NCI-H1694 treated with DMSO at 0.1 percent for 48 hours (cell line): Measurements from ENCODE around the gene OR51S1.
"Not testable (repeated sequence)": the region's sequence is repeated elsewhere in the genome, so short reads cannot be mapped to it uniquely, and the experiment has no call there.

Experiments used
- DNase-seq: peaks from one replicate; lab custom pipeline; 2025; lab: John Stamatoyannopoulos, UW

Gene OR51S1

GRCh38 chr11:4848908-4849532, at the start of gene OR51S1:
Gene OR51S1, minus strand, starts transcription at chr11:4849208. Its CDS starts 0 bp downstream, at chr11:4849208.
- no peak for DNase-seq

GRCh38 chr11:4891996-4892640, 43.1 kb upstream of the OR51S1 start:
- DNase-seq: no peak

DNA sequence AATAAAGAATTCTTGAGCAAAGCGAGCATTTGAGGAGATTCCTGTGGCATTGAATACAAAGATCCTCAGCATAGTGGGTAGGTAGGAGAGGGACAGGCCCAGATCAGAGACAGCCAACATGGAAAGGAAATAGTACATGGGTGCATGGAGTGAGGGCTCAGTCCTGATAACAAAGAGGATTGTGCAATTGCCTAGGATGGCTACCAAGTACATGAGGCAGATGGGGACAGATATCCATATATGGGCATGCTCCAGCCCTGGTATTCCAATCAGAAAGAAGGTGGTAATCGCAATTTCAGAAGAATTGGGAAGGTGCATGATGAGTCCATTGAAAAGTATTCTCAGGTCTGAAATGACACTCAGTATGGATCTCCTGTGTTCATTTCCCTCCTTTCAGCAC, 41.3 kb upstream of the OR51S1 start:
- no peak for DNase-seq

GRCh38 chr11:4887591-4887990, 38.6 kb upstream of the OR51S1 start:
- no peak for DNase-seq

DNA sequence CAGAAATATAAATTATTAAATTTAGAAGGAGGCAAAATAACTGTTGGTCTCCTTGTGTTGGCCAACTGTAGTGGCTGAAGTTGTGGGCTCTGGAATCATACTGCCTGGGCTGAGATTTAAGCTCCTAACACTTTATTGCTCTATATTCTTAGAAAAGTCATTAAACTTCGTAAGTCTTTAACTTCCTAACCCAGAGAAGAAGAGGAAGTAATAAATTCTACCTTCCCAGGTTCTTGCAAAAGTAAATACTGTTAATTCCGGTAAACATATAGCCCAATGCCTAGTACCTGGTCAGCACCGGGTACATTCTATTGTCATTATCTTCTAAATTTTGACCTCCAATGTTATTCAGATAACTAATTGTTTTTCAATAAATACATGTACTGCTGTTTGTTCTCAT, 37.2 kb upstream of the OR51S1 start:
- no peak for DNase-seq

DNA sequence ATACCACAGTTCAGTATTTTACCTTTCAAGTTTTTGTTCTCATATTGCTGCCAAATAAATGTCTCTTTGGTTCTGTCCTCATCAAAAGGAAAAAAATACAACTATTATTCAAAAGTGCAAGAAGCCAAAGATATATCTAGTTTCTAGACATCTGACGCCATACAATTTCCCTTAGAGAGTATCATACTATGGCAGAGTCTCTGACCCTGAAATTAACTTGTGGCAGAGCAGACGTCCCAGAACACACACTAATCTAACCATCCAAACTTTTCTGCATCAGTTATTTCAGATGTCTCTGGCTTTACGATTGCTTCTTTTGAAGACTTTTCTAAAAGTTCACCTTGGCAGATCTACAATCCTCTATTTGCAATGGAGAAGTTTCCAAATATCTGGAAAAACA, 35.4 kb upstream of the OR51S1 start:
- DNase-seq: no peak

DNA sequence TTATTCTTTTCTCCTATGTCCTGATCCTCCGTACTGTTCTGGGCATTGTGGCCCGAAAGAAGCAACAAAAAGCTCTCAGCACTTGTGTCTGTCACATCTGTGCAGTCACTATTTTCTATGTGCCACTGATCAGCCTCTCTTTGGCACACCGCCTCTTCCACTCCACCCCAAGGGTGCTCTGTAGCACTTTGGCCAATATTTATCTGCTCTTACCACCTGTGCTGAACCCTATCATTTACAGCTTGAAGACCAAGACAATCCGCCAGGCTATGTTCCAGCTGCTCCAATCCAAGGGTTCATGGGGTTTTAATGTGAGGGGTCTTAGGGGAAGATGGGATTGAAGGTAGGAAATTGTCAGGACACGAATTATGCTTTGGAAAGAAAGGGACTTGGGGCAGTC, 33.5 kb upstream of the OR51S1 start:
- no peak for DNase-seq

DNA sequence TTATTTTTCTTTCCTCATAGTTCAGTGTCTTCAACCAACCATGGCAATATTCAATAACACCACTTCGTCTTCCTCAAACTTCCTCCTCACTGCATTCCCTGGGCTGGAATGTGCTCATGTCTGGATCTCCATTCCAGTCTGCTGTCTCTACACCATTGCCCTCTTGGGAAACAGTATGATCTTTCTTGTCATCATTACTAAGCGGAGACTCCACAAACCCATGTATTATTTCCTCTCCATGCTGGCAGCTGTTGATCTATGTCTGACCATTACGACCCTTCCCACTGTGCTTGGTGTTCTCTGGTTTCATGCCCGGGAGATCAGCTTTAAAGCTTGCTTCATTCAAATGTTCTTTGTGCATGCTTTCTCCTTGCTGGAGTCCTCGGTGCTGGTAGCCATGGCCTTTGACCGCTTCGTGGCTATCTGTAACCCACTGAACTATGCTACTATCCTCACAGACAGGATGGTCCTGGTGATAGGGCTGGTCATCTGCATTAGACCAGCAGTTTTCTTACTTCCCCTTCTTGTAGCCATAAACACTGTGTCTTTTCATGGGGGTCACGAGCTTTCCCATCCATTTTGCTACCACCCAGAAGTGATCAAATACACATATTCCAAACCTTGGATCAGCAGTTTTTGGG, 33.0 kb upstream of the OR51S1 start, which contains the start of gene OR51T1:
OR51T1 (plus strand) TSS at position 41 of the 641 bp plus-strand sequence; CDS start at position 41, 0 bp downstream.
- no peak for DNase-seq

DNA sequence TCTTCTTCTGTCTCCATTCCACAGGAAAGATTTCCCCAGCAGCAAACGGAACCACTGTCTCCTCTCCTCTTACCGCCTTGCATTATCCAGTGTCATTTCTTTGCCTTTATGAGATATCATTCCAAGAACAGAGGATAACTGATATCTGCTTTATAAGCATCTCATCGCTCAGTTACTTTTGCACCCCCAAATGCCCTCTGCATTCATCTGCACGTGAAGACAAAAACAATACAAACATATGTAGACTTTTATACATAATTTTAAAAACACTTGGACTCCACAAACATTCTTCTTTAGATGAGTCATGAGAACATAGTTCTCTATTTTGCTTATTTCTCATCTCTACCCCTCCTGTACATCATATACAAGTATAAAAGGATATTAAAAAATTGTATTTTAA, 32.2 kb upstream of the OR51S1 start:
- DNase-seq: no peak

DNA sequence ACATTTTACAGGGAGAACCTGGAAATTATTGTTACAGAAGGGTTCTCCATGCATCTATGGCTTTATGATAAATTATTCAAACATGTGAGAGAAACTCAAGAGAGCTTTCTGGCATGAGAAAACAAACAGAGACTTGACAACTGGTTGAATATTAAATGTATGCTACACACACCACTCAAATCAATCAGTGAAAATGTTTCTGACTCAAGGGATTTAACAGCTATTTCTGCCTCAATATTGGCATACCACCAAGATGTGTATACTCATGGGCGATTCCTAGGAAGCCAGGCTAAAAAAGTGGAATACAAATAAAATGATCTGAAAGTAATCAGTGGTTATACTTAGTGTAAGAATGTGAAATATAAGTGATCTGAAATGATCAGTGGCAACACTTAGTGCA, 16.8 kb upstream of the OR51S1 start:
- DNase-seq: no peak

DNA sequence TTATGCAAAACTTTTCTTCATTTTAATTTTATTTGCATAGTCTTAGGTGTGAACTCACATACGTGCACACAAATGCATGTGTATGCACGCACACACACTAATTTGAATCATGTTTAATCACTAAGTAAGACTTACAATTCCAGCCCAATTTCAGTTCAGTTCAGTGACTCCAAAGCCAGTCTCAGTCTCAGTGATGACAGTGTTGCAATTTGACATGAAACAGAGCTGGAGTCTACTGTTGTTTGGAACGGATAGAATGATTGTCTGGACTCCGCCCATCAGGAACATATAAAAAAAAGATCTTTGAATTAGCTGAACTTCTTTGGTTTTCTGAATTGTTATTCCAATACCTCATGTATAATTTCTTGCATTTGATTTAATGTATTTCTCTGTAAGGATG, 14.9 kb upstream of the OR51S1 start:
- no peak for DNase-seq

DNA sequence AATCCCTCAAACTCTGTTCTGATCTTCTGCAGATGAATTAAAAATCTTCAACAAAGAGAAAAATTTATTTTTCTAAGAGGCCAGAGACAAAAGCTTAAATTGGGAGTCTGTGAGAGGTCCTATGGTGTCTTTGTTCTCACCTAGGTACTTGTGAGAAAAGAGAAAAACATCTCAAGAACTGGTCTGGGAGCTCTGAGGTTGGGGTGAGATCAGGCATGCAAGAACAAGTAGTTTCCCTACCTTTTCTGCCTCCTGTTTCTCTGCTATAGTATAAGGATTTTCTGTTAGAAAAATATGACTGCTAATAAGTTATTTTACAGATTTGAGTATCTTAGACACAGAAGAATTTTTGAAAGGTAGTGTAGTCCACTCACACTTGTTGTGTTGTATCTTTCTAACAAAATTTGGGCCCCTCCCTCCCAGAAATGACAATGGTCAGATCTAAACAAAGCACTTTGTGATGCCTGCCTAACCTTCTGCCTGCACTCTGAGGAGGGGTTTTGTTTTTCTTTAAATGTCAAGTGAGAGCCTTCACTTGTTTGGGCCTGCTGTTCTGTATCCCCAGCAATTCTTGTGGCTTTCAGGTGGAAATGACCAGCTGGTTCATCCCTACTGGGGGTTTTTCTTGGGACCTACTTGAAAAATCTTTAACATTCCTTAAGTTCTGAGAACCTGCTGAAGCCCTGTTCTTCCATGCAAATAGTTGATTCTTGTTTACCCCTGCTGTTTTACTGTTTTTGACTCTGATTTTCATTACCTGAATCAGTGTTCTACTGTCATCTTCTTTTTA, 13.6 kb upstream of the OR51S1 start:
- no peak for DNase-seq

DNA sequence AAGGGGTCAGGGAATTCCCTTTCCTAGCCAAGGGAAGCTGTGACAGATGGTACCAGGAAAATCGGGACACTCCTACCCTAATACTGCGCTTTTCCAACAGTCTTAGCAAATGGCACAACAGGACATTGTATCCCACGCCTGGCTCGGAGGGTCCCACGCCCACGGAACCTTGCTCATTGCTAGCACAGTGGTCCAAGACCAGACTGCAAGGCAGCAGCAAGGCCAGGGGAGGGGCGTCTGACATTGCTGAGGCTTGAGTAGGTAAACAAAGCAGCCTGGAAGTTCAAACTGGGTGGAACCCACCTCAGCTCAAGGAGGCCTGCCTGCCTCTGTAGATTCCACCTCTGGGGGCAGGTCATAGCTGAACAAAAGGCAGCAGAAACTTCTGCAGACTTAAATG, 5.3 kb upstream of the OR51S1 start:
- not testable (repeated sequence) for DNase-seq

DNA sequence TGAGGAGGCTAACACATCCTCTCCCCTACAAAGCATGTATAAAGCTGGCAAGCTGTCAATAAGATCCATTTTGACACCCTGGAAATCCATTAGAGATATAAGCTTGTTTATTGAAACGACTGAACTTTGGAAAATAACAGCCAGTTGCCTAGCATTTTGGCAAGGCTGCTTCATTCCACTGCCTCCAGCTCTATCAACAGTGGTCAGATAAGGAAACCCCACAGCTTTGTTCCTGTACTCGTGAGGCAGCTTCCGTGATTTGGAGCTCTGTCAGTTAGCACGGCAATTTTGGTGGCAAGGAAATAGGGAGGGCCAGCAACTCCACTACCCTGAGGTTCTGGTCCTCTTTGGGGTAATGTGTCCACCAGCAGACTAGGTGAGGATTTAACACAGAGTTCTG, 2.0 kb upstream of the OR51S1 start:
- no peak for DNase-seq

DNA sequence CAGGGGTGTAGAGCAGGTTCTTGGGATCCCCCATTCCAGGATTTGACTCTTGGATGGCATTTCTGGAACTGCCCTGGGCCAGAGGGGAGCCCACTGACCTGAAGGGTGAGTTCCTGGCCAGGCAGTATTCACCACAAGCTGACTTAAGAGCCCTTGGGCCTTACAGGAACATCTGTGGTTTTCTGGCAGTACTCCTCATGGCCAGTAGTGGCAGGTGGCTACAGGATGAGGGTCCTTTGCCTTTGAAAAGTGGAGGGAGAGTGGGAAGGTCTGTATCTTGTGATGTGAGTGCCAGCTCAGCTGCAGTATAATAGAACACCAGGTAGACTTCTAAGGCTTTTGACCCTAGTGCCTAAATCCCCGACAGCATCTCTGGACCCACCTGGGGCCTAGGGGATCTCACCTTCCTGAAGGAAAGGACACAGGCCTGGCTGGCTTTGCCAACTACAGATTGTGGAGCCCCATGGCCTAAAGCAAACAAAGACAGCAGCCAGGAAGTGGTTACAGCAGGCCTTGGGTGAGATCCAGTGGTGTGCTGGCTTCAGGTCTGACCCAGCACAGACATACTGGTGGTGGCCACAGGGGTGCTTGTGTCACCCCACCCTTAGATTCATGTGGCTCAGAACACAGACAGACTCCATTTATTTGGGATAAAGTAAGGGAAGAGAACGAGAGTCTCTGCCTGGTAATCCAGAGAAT, 9.0 kb downstream of the OR51S1 start:
- no peak for DNase-seq

DNA sequence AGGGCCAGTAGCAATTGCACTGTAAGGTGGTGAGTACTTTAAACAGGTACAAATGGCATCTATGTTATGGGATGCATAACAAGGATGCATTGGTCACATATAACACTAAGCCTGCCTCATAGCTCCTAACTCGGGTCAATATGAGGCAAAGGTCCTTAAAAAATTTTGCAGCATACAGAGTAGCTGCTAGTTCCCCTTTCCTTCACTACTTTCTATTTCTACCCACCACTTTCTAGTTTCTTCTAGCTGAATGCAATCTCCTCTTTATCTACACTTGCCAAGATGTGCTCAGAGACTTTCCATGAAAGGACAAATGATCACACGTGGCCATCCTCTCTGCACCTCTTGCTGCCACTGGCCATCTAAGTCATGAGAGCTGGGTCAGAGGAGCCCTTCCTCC, 18.1 kb downstream of the OR51S1 start:
- no peak for DNase-seq

- DNase-seq: no peak
These were observed 18.7 kb downstream of the OR51S1 start for GRCh38 chr11:4830346-4830745.

GRCh38 chr11:4826425-4826824, 22.6 kb downstream of the OR51S1 start:
- DNase-seq: no peak

DNA sequence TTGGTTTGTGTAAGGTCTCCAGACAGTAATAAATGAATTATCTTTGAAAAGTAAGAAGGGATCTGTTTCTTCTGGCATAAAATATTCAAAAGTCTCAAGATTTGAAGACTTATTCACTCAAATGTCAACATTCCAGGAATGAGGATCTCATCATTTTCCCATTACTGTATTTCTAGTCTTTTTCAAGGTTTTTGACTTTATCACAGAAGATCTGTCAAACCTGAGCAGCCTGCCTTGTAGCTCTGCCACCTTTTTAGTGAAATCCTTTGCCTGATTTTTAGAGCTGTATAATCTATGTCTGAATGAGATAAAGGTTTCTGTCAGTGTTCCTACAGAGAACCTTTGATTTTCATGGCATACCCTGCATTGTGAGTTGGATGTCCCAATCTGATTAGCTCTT, 23.9 kb downstream of the OR51S1 start:
- no peak for DNase-seq

GRCh38 chr11:4821021-4821420, 28.0 kb downstream of the OR51S1 start, which contains the start of gene OR51F2:
Gene OR51F2, plus strand, starts transcription at chr11:4821321. Its CDS starts 101 bp downstream, at chr11:4821422.
- no peak for DNase-seq

GRCh38 chr11:4809246-4809645, 39.8 kb downstream of the OR51S1 start:
- DNase-seq: no peak

GRCh38 chr11:4808476-4808875, 40.5 kb downstream of the OR51S1 start:
- no peak for DNase-seq
